HepG2 (cell line): ENCODE data around the gene MICB. TPM values are rescaled to one million over a fixed set of nuclear protein-coding genes. Genes with fewer than 3 reads are reported as not detected.

ENCODE experiments used
- ATF3 ChIP-seq: sonication (generic); formaldehyde crosslinking; IDR thresholded peaks from 2 replicates; pipeline ENCODE4 v1.4.0; 2020; ENCODE audit warnings: missing genetic modification reagents
- CBX1 ChIP-seq: IDR thresholded peaks from one replicate; pipeline ENCODE4 v1.6.1; 2016; ENCODE audit warnings: antibody characterized with exemption, low read depth
- RXRB ChIP-seq: IDR thresholded peaks from 2 replicates; pipeline ENCODE4 v1.6.1; 2016; ENCODE audit warnings: borderline replicate concordance, missing genetic modification reagents, missing compliant biosample characterization
- TOE1 ChIP-seq: sonication (generic); formaldehyde crosslinking; IDR thresholded peaks from 2 replicates; pipeline ENCODE4 v1.4.0; 2020; ENCODE audit warnings: mild to moderate bottlenecking, missing genetic modification reagents
- ZNF282 ChIP-seq: fragments of 450-650 bp; IDR thresholded peaks from 2 replicates; pipeline ENCODE4 v1.6.1; 2018; ENCODE audit not compliant: partially characterized antibody
- ZNF335 ChIP-seq: sonication (generic); formaldehyde crosslinking; IDR thresholded peaks from 2 replicates; pipeline ENCODE4 v1.4.0; 2020; ENCODE audit warnings: missing genetic modification reagents
- ZNF552 ChIP-seq: sonication (generic); formaldehyde crosslinking; IDR thresholded peaks from 2 replicates; pipeline ENCODE4 v1.9.0; 2022; ENCODE audit warnings: missing genetic modification reagents, mild to moderate bottlenecking, borderline replicate concordance
- ZNF672 ChIP-seq: sonication (generic); formaldehyde crosslinking; IDR thresholded peaks from 2 replicates; pipeline ENCODE4 v1.8.1; 2022; ENCODE audit warnings: missing genetic modification reagents
- polyA plus RNA-seq, 8 experiments: library from polyadenylated mRNA; depleted of rRNA in 3 of 8; stranded (reverse) in 7 of 8; unstranded in 1 of 8; fragments of >200 nt; fragmentation: Illumina TruSeq in 4 of 8; extraction: Trizol in 4 of 8; gene quantifications; 2 replicates each; pipeline versions ENCODE4 v1.2.1 to v1.2.3, GENCODE V29; 2011 to 2016; ENCODE audit warnings: low read depth in 4 of 8, missing spikeins in 1 of 8, mixed read lengths in 1 of 8; ENCODE audit not compliant: insufficient read depth in 1 of 8
- total RNA-seq, 5 experiments: library from RNA; depleted of rRNA; stranded (reverse); fragments of >200 nt; fragmentation: Illumina TruSeq; extraction: Trizol; gene quantifications; 2 replicates each; pipeline ENCODE4 v1.2.3, GENCODE V29; 2016; ENCODE audit warnings: low read depth in 1 of 5
- TF ChIP-seq, protein P1 (sequence below): conservative IDR thresholded peaks from 2 replicates; pipeline ENCODE4 v1.6.1; 2018; ENCODE audit warnings: missing genetic modification reagents

Gene MICB
- total and polyA plus RNA-seq, 2 of the 13 experiments (the other 11 are each of a cell fraction or from before 2014, with no cell fraction given) = 12.5 to 12.8 TPM

- TF ChIP-seq, protein P1, sequence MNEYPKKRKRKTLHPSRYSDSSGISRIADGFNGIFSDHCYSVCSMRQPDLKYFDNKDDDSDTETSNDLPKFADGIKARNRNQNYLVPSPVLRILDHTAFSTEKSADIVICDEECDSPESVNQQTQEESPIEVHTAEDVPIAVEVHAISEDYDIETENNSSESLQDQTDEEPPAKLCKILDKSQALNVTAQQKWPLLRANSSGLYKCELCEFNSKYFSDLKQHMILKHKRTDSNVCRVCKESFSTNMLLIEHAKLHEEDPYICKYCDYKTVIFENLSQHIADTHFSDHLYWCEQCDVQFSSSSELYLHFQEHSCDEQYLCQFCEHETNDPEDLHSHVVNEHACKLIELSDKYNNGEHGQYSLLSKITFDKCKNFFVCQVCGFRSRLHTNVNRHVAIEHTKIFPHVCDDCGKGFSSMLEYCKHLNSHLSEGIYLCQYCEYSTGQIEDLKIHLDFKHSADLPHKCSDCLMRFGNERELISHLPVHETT (CRISPR knock-in tag) = 0 out of 2 replicates have a peak, but pooled peaks have one; percentile 74
- TF ChIP-seq ZNF282 (no peak), ZNF335 (peak; percentile 98), TOE1 (CRISPR knock-in tag) (peak; percentile 74; the same call in 1 of the 2 replicates), ZNF552 (CRISPR knock-in tag) (no peak), ATF3 (CRISPR knock-in tag) (peak; percentile 74; the same call in 1 of the 2 replicates), ZNF672 (CRISPR knock-in tag) (no peak), CBX1 (peak; percentile 25), RXRB (peak; percentile 68; the same call in 1 of the 2 replicates)
- TF ChIP-seq, all 625 proteins: peak for 215
Measured at GRCh38 chr6:31546958-31547726, 49.2 kb downstream of the MICB start, which contains the start of gene NFKBIL1 (continued).
